GM12873 (cell line): ENCODE data around the gene ASB4.

ENCODE experiments used
- CTCF ChIP-seq: IDR thresholded peaks from 2 replicates; pipeline ENCODE4 v1.5.1; 2012; ENCODE audit warnings: low read depth, mild to moderate bottlenecking, moderate library complexity, low read length, control low read depth; ENCODE audit not compliant: insufficient read depth; ENCODE audit errors: missing control alignments

ASB4 gene

DNA sequence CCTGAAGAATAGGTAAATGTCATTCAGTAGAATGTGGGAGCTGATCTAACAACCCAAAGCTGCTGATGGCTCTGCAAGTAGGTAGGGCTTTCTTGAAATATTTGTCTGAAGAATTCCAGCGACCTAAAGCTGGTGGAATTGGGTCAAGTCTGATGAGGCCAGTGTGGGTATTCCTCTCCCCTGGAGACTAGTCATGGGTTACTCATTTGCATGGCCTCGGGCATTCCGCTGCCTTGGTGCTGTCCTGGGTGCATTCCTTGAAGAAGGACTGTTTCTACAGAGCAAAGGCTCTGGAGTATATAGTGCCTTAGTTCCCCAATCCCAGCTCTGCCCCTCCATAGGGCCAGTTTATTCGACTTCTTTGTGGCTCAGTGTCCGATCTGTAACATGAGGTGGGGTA lies 91.4 kb downstream of the ASB4 start:
- no peak for TF ChIP-seq CTCF

GRCh38 chr7:95578299-95578855 lies 92.6 kb downstream of the ASB4 start:
- no peak for TF ChIP-seq CTCF

GRCh38 chr7:95579318-95579717 lies 93.6 kb downstream of the ASB4 start:
- TF ChIP-seq CTCF = no peak

GRCh38 chr7:95581467-95581866 lies 95.7 kb downstream of the ASB4 start:
- no peak for TF ChIP-seq CTCF

- no peak for TF ChIP-seq CTCF
Measured at GRCh38 chr7:95582578-95583293, 97.0 kb downstream of the ASB4 start.

DNA sequence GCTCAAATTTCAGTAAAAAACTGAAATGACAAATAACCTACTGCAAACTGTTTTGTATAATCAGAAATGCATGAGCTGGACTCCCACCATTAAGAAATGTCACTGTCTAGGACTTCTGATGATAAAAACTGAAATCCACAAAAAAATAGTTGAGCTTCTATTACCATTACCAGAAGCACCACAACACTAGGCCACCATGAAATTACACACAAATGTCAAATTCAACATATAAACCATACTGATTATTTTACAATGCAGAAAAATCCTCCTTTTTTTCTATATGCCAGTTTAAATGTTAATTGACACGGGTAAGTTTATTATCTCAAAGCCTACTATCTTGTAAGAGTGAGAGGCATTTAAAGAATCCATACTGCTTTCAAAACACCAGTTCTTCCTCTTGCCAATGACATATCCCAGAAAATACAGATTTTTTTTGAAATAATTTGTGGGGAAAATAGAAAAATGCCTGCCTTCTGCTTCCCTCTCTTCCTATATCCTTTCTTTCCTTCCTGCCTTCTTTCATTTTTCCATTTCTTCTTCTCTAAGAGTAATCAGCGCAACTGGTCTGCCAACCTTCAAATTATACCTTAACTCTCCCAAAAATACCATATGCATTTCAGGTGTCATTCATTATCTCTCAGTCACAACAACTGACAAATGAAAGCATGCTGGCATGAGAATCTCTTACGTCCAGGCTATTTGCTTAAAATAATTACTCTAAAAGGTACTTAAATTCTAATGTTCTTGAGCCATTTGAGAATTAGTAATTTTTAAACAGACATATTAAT lies 98.3 kb downstream of the ASB4 start:
- no peak for TF ChIP-seq CTCF

GRCh38 chr7:95584769-95585425 lies 99.2 kb downstream of the ASB4 start:
- no peak for TF ChIP-seq CTCF
